ENCODE data around the gene KNDC1.
"Not testable (repeated sequence)": the region's sequence is repeated elsewhere in the genome, so short reads cannot be mapped to it uniquely, and the experiment has no call there.

The KNDC1 gene

GRCh38 chr10:133141958-133142340 lies 18.1 kb upstream of the KNDC1 start:
- DNase-seq = no peak

- DNase-seq = no peak
Observed at GRCh38 chr10:133142523-133143199, 17.4 kb upstream of the KNDC1 start.

GRCh38 chr10:133143200-133143533 lies 16.9 kb upstream of the KNDC1 start:
- no peak for DNase-seq

GRCh38 chr10:133143546-133143945 lies 16.5 kb upstream of the KNDC1 start:
- no peak for DNase-seq

GRCh38 chr10:133144771-133145170 lies 15.2 kb upstream of the KNDC1 start:
- DNase-seq = no peak

GRCh38 chr10:133150226-133150625 lies 9.8 kb upstream of the KNDC1 start:
- no peak for DNase-seq

GRCh38 chr10:133150656-133151055 lies 9.4 kb upstream of the KNDC1 start:
- no peak for DNase-seq

GRCh38 chr10:133151071-133151470 lies 8.9 kb upstream of the KNDC1 start:
- not testable (repeated sequence) for DNase-seq

- DNase-seq = no peak
Observed at GRCh38 chr10:133151543-133151972, 8.5 kb upstream of the KNDC1 start.

GRCh38 chr10:133154411-133154810 lies 5.6 kb upstream of the KNDC1 start:
- no peak for DNase-seq

GRCh38 chr10:133154996-133155778 lies 4.8 kb upstream of the KNDC1 start:
- no peak for DNase-seq

GRCh38 chr10:133156674-133157579 lies 3.1 kb upstream of the KNDC1 start:
- DNase-seq = no peak

- DNase-seq = no peak
Observed at GRCh38 chr10:133157662-133158436, 2.2 kb upstream of the KNDC1 start.

- no peak for DNase-seq
Observed at GRCh38 chr10:133158437-133158755, 1.6 kb upstream of the KNDC1 start.

- no peak for DNase-seq
Observed at GRCh38 chr10:133158756-133159610, 1.0 kb upstream of the KNDC1 start.

GRCh38 chr10:133159611-133159949 lies 439 bp upstream of the KNDC1 start:
- no peak for DNase-seq

GRCh38 chr10:133160826-133161471 lies 930 bp downstream of the KNDC1 start:
- DNase-seq = no peak

GRCh38 chr10:133161486-133162109 lies 1.6 kb downstream of the KNDC1 start:
- no peak for DNase-seq

GRCh38 chr10:133162178-133162909 lies 2.3 kb downstream of the KNDC1 start:
- no peak for DNase-seq

Measured in NCI-H1092 treated with DMSO at 0.1 percent for 48 hours (cell line).